ENCODE results near the gene DOC2B. TPM values are rescaled to one million over a fixed set of nuclear protein-coding genes. Genes with fewer than 3 reads are reported as not detected.

DOC2B gene
- total and polyA plus RNA-seq, 8 donors = 2.4 to 6.9 (median 3.4) TPM

DNA sequence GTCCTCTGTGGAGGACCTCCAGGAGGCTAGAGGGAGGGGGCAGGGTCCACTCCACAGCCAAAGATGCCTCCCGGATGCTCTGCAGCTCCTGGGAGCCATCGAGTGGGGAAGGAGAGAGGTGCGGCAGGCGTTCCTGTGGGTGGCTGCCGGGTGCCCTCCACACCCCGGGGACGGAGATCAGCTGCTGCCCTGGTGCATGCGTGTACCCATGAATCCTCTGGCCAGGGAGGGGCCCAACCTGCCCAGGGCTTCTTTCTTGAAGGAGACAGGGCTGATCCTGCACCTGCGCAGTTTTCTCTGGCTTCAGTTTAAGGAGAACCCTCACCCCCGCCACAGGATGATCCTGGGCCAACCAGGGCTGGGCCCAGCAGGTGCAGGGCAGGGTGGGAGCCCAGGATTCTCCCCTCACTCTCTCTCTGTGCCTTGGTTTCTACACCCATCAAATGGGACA, 33.5 kb upstream of the DOC2B start:
- H3K9me3 ChIP-seq = no peaks in the 10 kb centered on the region
- H3K27me3 ChIP-seq = no peaks in the 10 kb centered on the region
- H3K27ac ChIP-seq = no peak overlapping the region
- peaks cover 0 to 4% of the 10 kb centered on the region in 2 donors for H3K4me1 ChIP-seq
- H3K36me3 ChIP-seq = peaks cover 0 to 5% of the 10 kb centered on the region in 2 donors
- ATAC-seq (no peak), DNase-seq (peak in 2 of 4 donors; percentile 26 to 64)
- intact Hi-C loops (cut with DNase I) = no loop called here
- H3K4me3 ChIP-seq = peak overlapping the region in 1 of 2 donors; percentile 33
- TF ChIP-seq, protein P1, sequence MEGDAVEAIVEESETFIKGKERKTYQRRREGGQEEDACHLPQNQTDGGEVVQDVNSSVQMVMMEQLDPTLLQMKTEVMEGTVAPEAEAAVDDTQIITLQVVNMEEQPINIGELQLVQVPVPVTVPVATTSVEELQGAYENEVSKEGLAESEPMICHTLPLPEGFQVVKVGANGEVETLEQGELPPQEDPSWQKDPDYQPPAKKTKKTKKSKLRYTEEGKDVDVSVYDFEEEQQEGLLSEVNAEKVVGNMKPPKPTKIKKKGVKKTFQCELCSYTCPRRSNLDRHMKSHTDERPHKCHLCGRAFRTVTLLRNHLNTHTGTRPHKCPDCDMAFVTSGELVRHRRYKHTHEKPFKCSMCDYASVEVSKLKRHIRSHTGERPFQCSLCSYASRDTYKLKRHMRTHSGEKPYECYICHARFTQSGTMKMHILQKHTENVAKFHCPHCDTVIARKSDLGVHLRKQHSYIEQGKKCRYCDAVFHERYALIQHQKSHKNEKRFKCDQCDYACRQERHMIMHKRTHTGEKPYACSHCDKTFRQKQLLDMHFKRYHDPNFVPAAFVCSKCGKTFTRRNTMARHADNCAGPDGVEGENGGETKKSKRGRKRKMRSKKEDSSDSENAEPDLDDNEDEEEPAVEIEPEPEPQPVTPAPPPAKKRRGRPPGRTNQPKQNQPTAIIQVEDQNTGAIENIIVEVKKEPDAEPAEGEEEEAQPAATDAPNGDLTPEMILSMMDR (IDR thresholded peaks at IDR 0.05) = no peak

DNA sequence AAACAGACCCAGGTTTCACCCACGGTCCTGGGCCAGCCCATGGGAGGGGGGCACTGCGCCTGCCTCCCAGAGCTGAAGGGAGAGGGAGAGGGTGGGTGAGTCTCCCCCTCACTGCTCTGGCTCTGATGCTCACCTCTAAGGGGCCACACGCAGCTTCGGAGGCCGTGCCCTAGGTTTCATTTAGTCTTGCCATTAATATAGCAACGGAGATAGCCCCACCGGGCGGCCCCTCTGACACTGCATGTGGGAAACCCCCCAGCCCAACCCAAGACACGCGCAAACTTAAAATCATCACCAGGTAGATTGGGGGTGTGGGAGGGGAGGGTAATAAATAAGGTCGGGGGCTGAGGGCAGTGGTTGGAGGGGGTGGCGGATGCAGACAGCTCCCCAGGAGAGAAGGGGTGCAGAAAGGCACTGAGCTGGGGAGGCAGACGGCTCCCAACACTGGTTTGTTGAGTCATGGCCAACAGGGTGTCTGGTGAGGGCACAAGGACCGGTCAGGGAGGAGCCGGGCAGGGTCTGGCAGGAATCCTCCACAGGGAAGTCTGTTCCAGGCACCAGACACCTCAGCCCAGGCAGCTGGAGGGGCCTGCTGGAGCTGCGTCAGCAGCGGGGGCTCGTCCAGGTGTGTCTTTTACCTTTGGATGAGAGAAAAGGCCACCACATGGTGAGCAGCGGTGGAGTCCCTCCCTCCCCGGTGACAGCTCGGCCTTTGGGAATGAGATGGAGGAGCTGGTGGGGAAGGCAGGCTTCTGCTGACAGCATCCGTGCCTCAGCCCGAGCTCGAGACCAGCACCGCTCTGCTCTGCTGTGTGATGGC, 32.0 kb upstream of the DOC2B start:
- no peaks in the 10 kb centered on the region for H3K9me3 ChIP-seq
- no peak overlapping the region for H3K27ac ChIP-seq
- H3K27me3 ChIP-seq = no peaks in the 10 kb centered on the region
- H3K36me3 ChIP-seq = peaks cover 0 to 5% of the 10 kb centered on the region in 2 donors
- DNase-seq (peak in 1 of 4 donors; percentile 17), ATAC-seq (no peak)
- H3K4me1 ChIP-seq = peaks cover 0 to under 1% of the 10 kb centered on the region in 2 donors
- H3K4me3 ChIP-seq = no peak overlapping the region
- intact Hi-C loops (cut with DNase I) = no loop called here
- TF ChIP-seq, protein P1 (IDR thresholded peaks at IDR 0.05) = no peak

DNA sequence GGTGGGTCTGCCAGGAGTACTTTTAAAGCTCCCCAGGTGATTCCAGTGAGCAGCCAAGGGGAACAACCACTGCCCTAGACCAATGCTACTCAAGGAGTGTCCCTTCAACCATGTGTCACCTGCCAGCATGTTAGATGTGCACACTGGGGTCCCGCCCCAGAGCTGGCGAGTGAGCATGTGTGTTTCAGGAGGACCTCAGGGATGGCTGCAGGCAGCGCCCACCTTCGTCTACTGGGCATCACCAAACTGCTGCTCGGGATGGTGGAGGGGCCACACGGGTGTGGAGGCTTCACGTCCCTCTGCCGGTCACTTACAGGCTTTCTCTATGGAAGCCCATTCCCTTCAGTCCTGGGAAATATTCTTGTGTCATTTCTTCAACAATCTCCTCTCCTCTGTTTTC, 29.0 kb upstream of the DOC2B start:
- H3K4me1 ChIP-seq = no peaks in the 10 kb centered on the region
- ATAC-seq = no peak
- TF ChIP-seq, protein P1 (IDR thresholded peaks at IDR 0.05) = no peak
- intact Hi-C loops (cut with DNase I) = no loop called here
- no peak for DNase-seq
- no peak overlapping the region for H3K4me3 ChIP-seq
- no peaks in the 10 kb centered on the region for H3K9me3 ChIP-seq
- H3K27ac ChIP-seq = no peak overlapping the region
- peaks cover 0 to 9% of the 10 kb centered on the region in 2 donors for H3K27me3 ChIP-seq
- peaks cover 0 to 5% of the 10 kb centered on the region in 2 donors for H3K36me3 ChIP-seq

DNA sequence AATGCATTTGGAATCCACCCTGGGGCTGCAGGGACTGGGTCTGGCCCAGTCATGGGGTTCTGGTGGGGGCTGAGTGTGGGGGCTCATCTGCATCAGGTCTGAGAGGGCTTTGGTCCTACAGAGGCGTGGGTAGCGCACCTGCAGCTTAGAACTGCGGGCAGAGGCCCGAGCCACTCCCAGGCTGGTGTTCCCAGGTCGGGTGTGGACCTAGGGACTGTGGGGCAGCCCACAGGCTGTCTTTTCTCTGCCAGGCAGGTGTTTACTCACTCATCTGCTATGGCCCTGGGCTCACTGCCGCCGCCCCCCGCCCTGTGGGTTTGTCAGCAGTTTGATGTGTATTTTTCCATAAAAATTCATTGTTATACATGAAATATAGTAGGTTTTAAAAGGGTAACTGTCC, 27.0 kb upstream of the DOC2B start:
- no peak overlapping the region for H3K4me3 ChIP-seq
- no peak for ATAC-seq

DNA sequence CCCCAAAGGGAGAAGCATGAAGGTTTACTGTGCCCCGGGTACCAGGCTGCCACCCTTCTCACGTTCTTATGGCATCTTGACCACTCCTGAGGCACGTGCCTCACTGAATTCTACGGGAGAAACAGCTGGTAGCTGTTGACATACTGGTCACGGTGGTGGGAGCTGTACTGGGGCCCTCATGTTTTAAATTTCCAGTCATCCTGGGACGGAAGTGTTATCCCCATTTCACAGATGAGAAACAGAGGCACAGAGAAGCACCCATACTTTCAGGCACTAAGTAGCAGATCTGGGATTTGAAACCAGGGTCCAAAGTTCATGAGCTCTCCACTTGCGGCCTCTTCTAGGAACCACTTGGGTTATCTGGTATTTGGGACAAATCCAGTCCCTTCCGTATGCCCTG, 26.3 kb upstream of the DOC2B start:
- intact Hi-C loops (cut with DNase I) = no loop called here
- no peak for ATAC-seq
- TF ChIP-seq, protein P1 (IDR thresholded peaks at IDR 0.05) = no peak

More for the DNA sequence above, 27.0 kb upstream of the DOC2B start:
- H3K4me1 ChIP-seq = no peaks in the 10 kb centered on the region
- H3K27me3 ChIP-seq = peaks cover 0 to 9% of the 10 kb centered on the region in 2 donors
- no peaks in the 10 kb centered on the region for H3K9me3 ChIP-seq
- TF ChIP-seq, protein P1 (IDR thresholded peaks at IDR 0.05) = no peak
- no peaks in the 10 kb centered on the region for H3K36me3 ChIP-seq
- no peak for DNase-seq
- intact Hi-C loops (cut with DNase I) = no loop called here
- H3K27ac ChIP-seq = no peak overlapping the region

More for the DNA sequence above, 26.3 kb upstream of the DOC2B start:
- peaks cover 0 to 9% of the 10 kb centered on the region in 2 donors for H3K27me3 ChIP-seq
- no peaks in the 10 kb centered on the region for H3K36me3 ChIP-seq
- no peaks in the 10 kb centered on the region for H3K9me3 ChIP-seq
- no peak overlapping the region for H3K4me3 ChIP-seq
- DNase-seq = no peak
- H3K4me1 ChIP-seq = no peaks in the 10 kb centered on the region
- H3K27ac ChIP-seq = no peak overlapping the region

Data from left lung (tissue), 10 donors.